HG02623 (cell line): Measurements from ENCODE around the gene WRNIP1.

Source experiments
- ATAC-seq: cut with Tn5 transposase; IDR thresholded peaks from one replicate; pipeline ENCODE4 v1.9.1; 2021; ENCODE audit warnings: moderate library complexity; ENCODE audit not compliant: unreplicated experiment

Gene WRNIP1

GRCh38 chr6:2740581-2740980, 24.6 kb upstream of the WRNIP1 start:
- ATAC-seq: no peak

GRCh38 chr6:2741756-2742155, 23.4 kb upstream of the WRNIP1 start:
- ATAC-seq: no peak

GRCh38 chr6:2743280-2744208, 21.6 kb upstream of the WRNIP1 start:
- ATAC-seq: no peak

GRCh38 chr6:2744209-2744771, 20.9 kb upstream of the WRNIP1 start:
- no peak for ATAC-seq

- ATAC-seq: no peak
Observed at GRCh38 chr6:2744778-2745177, 20.4 kb upstream of the WRNIP1 start.

GRCh38 chr6:2745246-2745645, 19.9 kb upstream of the WRNIP1 start:
- no peak for ATAC-seq

- ATAC-seq: no peak
Observed at GRCh38 chr6:2746557-2747061, 18.6 kb upstream of the WRNIP1 start.

- ATAC-seq: no peak
Observed at GRCh38 chr6:2748183-2748582, 17.0 kb upstream of the WRNIP1 start.

- ATAC-seq: no peak
Observed at GRCh38 chr6:2749969-2750600, 15.1 kb upstream of the WRNIP1 start.

GRCh38 chr6:2750832-2751231, 14.4 kb upstream of the WRNIP1 start, which contains the start of gene MYLK4:
TSS of gene MYLK4 (minus strand) at chr6:2750922. CDS start at chr6:2749294, 1,628 bp downstream.
- ATAC-seq: no peak

- ATAC-seq: no peak
Observed at GRCh38 chr6:2751871-2752270, 13.3 kb upstream of the WRNIP1 start.

- no peak for ATAC-seq
Observed at GRCh38 chr6:2752477-2753109, 12.6 kb upstream of the WRNIP1 start.

GRCh38 chr6:2753110-2753489, 12.1 kb upstream of the WRNIP1 start:
- ATAC-seq: no peak

- no peak for ATAC-seq
Observed at GRCh38 chr6:2753743-2754142, 11.4 kb upstream of the WRNIP1 start.

- no peak for ATAC-seq
Observed at GRCh38 chr6:2754393-2754792, 10.8 kb upstream of the WRNIP1 start.

- ATAC-seq: no peak
Observed at GRCh38 chr6:2754911-2755310, 10.3 kb upstream of the WRNIP1 start.

- no peak for ATAC-seq
Observed at GRCh38 chr6:2755456-2755855, 9.7 kb upstream of the WRNIP1 start.

GRCh38 chr6:2756241-2756640, 9.0 kb upstream of the WRNIP1 start:
- ATAC-seq: no peak

- no peak for ATAC-seq
Observed at GRCh38 chr6:2756687-2757224, 8.4 kb upstream of the WRNIP1 start.

- no peak for ATAC-seq
Observed at GRCh38 chr6:2758980-2759379, 6.2 kb upstream of the WRNIP1 start.
